ENCODE data around the gene HRH2.

HRH2 gene

DNA sequence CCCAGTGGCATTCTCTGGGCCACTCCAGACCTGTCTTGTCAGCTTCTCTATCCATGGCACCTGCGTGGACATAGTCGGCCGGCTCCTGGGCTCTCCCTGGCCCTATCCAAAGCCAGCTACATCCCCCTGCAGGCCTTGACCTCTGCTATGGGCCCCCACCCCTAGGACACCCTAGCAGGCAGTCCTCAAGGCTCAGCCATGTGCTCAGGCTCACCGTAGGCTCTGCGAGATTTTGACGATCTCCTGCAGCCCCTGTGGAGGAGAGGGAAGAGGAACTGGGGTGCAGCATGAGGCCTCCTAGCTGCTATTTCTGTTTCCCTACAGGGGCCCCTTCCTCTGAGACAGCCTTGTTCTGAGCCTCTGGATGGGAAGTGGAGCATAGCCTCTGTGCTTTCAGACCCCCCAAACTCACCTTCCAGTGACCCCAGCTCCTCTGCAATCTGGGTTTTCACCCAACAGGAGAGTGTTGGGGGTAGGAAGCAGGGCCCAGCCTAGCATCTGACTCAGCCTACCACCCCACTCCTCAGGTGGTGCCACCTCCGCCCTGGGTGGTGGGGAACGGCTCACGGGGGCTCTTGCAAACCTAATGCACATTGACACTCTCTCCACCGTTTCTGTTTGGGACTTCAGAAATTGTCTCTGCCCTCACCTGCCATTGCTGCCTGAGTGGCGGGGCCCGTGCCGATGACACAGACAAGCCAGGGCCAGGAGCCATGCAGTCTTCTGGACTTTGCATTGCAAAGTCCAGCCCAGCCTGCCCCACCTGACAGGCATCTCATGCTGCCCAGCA is 36.7 kb downstream of the HRH2 start:
- DNase-seq, result no peak

DNA sequence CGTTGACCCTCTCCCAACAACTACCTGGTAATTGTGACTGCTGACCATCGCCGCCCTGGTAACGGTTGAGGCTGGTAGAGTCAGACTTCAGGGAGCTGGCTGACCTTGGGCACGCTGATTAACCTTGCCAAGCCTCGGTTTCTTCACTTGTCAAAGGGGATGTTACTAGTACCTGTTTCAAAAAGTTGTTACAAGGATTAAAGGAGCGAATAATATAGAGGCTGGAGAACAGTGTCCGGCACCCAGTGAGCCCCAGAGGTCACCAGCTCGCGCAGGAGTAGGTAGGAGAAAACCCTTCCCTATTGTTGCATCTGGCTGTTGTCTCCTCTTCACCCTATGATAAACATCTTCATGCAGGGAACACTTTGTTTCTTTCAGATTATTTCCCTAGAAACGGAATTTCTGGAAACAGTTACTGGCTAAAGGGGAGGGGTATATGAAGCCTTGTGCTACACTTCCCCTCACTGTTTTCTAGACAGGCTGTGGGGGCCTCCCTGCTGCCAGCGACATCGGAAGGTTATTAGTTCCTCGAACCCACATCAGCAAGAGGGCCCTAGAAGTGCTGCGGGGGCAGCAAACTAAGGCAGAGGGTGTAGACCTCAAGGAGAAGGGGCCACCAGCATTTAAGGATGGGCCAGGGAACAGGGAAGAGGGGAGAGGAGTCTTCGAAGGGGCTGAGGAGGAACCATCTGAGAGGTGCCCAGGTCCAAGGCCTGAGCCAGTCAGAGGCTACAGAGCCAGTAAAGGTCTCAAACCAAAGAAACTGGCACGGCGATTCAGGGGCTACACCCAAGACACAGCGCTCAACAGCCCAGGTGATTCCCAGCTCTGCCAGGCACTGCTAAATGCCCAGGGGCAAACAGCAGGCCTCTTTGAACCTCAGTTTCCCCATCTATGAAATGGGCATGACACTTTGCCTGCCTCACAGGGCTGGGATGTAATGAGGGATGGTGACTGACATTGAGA is 37.6 kb downstream of the HRH2 start:
- DNase-seq, result no peak

DNA sequence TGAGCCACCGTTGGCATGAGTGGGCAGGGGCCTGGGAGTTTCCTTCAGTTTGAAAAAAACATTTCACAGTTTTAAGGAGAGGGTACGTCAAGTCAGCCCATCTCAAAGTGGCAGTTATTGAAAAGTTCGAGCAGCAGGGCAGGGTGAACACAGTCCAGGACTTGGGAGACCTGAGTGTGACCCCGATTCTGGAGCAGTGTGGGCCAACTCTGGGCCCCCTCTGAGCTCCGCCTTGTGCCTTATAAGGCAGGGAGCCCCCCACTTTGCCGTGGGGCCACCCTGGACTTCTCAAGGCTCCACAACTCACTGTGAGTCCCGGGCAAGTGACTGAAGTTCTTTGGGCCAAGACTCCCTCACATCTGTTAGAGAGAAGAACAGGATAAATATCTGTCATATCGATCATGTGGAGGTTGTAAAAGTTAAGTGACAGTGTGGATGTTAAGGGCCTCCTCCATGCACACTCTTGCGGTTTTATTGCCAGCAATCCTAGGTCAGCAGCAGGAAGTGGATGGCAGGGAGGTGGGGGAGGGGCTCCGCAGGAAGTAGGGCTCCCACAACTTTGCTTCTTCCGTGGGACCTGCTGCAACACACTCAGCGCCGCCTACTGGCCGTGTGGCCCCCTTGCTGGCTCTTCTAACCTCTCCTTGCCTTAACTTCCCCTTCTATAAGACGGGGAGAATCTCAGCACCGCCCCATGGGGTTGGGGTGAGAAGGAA is 38.4 kb downstream of the HRH2 start:
- peak; percentile 12 for DNase-seq

DNA sequence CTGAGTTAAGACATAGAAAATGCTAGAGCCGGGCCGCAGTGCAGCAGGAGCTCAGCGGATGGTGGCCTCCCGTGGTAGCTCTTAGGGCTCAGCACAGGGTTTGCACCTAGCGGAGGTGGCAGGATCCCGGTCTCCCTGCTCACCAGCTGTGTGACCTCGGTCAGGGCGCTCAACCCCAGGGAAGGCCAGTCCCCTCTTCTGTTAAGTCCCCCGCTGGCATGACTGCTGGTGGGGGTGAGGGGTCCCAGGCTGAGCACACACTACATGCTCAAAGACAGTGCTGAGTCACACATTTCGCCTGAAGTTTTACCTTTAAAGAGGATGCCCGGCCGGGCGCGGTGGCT is 39.0 kb downstream of the HRH2 start:
- no peak for DNase-seq

DNA sequence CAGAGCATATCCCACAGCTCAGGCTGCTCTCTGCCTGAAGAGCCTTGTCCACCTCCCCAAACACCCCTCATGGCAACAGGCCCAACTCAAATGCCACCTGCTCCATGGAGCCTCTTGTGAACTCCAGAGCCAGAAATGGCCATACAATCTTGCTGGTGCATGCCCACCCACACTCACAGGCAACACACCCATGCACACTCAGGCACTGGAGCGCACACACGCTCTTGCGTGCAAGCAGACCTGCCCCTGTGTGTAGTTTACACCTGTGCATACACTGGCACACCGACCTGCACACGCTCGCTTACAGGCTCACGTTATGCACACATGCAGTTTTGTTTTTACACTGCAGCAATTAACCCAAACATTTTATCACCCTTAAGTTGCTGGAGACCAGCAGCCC is 40.0 kb downstream of the HRH2 start:
- no peak for DNase-seq

DNA sequence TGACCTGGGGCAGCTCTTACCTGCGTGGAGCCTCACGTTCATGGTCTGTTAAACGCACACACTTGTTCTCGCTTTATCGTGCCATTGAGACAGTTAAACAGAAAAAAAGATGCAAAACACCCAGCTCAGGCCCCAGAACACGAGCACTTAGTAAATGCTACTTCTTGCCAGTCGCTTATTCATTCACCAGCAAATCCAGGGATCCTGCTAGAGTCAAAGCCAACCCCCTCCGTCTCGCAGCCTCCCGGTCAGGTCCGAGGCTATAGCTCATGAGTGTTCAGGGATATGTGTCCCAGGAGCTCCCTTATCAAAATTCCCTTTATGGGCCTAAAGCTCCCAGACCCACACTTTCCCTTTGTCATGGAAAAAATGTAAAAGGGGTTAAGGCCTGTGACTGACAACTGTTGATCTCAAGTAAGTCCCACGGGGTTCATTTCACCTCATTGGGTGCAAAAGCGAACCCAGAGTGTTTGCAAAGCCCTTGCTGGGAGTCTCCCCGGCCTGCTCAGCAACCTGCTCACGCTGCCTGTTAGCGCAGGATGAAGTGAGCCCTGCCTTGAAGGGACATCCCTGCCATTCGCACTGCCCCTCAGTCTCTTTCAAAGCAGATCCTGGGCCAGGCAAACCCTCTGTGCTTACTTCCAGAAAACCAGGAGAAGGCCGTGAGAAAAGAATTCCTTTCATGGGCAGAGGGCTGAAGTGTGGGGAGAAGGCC is 40.7 kb downstream of the HRH2 start:
- peak; percentile 62 for DNase-seq

DNA sequence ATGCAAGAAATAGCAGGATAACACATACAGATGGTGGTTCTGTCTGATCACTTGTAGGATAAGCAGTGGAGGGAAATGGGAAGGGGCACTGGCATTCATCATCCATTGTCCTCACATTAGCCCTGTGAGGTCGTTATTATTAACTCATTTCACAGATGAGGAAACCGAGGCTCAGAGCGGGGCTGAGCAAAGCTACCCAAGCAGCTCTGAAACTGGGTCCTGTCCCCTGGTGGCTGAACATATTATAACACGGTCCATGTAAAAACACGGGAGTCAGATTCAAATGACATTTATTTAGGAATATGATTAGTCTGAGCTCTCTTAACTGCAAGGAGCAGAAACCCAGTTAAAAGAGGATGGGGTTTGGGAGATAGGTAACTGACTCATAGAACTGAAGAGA is 43.1 kb downstream of the HRH2 start:
- no peak for DNase-seq

DNA sequence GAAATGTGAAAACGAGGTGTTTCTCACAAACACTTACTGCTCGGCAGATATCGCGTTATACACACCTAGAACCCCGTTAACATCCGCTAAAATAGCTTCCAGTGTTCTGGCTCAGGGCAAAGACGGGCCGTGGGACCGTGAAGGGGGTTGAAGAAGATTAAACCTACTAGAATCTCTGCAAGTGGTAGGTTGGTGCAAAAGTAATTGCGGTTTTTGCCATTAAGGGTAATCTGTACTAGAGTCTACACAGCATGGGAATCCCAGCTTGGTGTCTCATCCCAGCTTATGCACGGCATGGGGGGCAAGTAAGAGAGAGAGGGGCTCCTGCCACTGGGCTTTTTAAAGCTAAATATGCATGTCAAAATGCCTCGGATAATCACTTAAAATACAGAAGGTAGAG is 43.9 kb downstream of the HRH2 start:
- no peak for DNase-seq

DNA sequence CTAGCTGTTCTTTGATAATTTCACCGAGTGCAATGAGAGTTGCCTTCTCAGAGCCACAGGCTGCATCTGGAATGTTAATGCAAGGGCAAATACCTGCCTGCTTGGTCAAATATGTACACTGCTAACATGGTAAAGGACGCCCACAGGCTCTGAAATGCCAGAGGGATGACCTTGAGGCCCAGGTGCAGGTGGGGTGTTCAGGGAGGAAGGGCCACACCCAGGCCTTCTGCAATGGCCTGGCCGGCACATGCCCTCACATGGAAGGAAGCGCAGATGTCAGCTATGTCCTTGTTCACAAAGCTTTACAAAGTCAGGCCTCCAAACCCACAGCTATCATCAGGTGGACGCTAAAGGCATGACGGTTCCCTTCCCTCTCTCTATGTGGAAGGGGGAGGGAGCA is 48.6 kb downstream of the HRH2 start:
- no peak for DNase-seq

DNA sequence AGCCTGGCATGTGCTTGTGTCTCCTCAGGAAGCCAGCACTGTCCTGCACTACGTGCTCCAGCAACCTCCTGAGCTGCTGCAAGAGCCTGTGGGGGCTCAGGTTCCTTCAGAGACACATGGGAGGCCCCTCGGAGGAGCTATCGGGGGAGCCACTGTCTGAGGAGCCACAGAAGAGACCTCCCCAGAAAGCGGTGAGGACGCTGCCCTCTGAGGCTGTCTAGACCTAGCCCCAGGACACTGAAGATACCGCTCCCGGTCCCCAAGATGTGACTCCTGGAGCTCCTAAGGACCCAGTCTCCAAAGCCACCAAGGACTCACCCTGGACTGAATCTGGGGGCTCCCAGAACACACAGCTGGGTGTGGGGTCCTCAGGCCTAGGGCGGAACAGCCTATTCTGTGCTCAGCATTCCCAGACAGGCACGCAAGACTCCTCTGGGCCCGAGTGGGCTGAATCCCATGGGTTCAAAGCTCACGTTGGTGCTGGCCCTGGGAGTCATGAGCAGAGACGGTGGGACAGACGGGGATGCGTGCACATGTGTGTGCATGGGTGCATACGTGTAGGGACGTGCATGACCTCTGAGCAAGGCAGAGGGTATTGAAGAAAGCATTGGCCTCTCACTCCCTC is 50.0 kb downstream of the HRH2 start:
- DNase-seq, result no peak

DNA sequence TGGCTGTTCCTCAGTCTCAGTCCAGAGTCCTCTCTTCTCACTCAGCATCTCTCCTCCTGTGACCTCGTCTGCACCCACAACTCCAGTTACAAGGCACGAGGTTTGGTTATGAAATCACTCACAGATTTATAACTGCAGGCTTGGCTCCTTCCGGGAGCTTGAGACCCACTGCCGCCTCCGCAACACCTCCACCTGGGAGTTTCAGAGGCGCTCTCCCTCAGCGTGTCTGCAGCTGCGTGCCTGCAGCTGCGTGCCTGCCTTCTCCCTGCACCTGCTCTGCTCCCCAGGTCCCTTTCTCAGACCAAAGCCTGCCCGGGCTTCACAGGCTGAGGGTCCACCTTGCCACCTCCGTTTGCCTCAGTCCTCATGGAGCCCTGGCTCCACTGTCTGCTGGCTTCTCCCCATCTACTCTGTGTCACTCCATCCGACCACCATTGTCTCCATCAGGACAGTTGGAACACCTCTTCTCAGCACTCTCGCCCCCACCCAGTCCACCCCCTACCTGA is 51.5 kb downstream of the HRH2 start:
- DNase-seq, result no peak

DNA sequence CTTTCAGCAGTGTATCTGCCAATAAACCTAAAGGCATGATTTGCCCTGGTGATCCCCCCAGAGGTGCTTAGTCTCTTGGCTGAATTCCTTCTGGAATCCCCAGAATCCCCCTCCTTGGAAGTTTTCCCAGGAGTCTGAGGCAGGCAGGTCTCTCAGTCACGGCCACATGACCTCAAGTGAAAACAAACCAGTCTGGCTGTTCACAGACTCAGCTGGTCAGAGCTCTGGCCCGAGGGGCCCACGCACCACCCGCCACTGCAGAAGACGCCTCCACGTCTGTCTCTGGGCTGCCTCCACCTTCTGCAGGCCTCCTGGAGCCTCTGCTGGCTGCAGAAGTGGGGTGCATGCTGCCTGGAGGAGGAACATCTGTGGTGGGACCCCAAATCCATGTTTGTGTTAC is 52.5 kb downstream of the HRH2 start:
- no peak for DNase-seq

DNA sequence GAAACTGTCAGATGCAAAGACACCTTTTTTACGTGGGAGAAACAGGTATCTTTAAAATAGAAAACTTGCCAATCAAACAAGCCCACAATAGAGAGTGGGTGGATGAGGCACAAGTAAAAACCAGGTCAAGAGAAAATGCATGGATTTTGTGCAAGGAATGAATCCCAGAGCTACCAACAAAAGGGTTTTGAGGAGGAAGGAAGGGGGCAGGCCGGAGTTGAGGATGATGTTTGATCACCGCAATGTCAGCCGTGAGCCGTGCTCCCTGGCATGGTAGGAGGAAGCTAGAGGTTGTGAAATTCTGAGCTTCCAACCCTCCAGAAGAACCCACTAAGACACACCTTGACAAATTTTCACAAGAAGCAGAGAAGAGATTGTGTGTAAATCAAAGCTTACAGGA is 53.2 kb downstream of the HRH2 start:
- no peak for DNase-seq

DNA sequence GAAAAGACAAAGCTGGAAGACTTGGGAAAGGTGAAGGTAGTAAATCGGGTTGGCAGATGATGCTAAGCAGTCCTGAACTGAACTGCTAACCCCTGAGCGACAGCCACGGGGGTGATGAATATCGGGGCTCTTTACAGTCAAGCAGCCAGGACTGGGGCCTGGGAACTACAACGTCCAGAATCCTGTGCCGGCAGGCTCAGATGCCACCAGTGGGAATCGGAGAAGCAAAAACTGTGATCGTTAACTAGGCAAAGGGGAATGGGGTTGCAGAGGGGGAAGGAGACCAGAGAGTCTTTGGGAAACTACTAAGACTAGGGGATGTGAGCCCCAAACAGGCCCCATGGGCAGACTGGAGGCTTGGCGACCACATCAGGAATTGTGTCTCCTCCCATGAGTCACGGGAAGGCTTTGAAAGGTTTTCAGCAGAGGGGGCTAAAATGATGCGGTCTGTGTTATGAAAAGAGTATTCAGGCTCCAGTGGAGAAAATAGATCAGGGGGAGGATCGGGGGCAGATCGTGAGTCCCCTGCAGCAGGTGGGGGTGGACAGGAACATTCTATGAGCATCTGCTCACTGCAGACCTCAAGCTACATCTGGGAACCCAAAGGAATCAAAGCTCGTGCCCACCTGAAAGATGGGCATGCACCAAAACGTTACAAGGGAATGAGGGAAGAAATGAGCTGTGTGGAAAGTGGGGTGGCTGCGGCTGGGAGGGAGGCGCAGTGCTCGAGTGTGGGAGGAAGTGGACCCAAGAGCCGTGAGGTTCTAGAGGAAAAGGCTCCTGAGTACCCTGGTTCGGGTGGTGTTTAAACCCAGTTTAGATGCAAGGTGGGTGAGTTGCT is 53.8 kb downstream of the HRH2 start:
- DNase-seq, result no peak

DNA sequence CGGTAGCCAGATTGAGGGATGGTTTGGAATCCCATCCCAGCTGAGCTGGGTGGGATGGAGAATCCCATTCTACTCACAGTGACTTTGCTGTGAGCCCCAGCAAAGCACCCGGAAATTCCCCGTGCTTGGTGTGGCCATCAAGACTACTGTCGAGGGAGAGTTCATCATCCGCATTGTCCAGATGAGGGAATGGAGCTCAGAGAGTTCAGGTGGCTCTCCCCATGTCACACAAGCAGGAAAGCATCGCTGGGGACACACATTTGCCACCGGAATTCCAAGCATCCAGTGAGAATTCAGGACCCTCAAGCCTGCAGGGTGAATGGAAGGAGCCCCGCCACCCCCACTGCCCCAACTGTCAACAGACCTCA is 54.4 kb downstream of the HRH2 start:
- no peak for DNase-seq

DNA sequence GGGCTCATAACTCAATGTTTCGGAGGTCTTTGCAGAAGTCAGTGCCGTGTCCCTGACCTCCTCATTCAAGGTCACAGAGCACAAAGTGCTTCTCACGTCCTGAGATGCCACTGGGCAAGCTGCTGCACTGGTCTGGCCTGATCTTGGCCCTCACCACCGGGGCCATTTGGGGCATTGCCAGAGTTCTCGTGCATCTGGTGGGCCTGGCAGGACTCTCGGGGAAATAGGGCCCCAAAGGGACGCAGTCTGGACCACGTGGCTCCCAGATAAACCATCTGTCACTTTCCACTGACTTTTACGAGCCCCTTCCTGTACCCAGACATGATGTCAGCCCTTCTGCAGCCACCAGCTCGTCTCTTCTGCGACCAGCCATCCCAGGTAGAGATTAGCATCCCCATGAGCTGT is 54.8 kb downstream of the HRH2 start:
- DNase-seq, result no peak

DNA sequence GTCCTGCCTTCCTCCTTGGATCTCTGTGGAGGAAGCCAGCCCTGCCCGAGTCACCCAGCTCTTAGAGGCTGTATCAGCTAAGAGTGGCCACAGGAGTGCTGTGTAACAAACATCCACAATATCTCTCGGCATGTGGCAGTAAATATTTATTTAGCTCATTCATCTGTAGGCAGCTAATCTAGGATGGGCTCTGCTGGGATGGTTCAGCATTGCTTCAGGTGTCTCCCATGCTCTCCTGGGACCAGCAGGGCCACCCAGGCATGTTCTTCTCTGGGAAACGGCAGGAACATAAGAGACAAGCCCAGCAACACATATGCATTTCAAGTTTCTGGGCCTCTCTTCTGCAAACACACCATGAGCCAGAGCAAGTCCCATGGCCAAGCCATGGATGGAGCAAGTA is 56.1 kb downstream of the HRH2 start:
- no peak for DNase-seq

DNA sequence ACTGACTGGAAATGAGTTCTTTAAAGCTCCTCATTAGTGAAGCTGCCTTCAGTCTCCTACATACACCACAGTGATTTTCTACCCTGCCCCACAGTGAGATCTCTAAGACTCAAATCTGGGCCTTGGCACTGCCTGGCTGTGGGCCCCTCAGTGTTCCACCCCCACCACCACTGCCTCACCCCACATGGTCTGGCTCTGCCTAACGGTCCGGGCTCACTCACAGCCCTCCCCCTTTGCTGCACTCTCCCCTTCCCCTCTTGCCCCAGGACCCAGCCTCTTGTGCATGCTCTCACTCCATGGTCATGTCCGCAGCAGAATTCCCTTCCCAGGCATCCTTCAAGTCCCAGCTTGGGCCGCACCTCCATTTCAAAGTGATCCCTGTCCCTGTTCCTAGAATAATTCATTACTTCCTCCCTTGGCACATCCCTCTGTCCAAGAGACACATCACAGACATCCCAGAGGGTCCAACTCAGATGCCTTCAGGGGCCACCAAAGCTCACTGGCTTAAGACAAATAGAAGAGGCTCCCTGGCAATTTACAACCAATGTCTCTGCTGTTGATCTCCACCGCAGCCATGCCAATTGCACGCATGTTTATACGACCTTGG is 56.7 kb downstream of the HRH2 start:
- DNase-seq, result no peak

DNA sequence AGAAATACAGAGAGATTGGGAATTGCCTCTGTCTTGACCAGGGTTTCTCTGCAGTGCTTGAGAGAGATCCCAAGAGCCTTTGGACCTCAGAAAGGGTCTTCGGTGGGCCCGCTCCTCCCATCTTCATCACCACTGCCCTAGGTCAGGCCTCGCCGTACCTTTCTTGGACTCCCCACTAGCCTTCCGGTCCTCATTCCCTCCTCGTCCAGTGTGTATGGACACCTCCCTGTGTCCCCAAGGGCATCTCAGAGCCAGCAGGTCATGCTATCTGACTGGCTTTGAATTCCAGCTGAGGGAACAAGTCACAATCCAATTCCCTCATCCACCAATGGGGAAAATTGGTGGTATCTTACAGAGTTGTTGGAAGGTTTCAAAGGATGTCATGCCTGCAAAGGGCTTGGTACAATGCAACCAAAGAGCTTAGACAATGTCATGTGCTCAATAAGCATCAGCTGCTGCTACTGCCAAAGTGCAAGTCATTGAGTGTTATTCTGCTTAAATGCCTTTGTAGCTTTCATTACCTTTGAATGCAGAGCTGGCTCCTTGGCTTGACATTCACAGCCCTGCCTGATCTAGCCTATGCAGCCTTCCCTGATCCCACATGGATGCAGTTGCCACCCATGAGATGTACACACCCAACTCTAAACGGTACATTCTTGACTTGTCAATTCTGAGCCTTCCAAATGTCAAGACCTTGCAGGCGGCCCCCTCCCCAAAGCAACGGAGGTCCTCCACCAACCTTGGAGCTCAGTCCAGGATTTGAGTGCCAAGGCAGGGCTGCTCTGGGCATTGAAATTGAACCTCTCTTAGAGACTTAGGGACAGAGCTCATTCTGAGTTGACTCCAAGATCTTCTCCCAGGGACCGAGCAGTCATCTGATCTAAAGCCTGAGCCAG is 58.0 kb downstream of the HRH2 start:
- DNase-seq, result no peak

DNA sequence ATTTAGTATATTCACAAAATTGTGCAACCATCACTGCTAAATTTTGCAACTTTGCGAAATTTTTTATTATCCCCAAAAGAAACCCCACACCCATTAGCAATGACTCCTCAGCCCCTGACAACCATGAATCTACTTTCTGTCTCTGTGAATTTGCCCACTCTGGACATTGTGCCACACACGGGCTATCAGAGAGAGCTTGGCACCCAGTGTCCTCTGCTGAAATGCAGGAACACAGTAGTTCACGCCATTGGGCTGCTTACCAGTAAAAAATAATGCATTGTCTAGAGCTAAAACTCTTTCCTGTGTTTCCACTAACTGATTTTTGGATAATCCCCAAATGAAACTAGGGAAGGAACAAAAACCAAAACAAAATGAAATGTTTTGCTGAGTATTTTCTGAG is 60.0 kb downstream of the HRH2 start:
- DNase-seq, result no peak
